H1 (cell line): Measurements from ENCODE around the gene SPAG8. TPM values are rescaled to one million over a fixed set of nuclear protein-coding genes. Genes with fewer than 3 reads are reported as not detected.

Source experiments
- CTCF ChIA-PET: fragments of 300-600 bp; sonication (Branson Sonifier 250); formaldehyde crosslinking; loops from one replicate; lab custom pipeline; 2021; ENCODE audit not compliant: partially characterized antibody; lab: Charles Lee
- POLR2A ChIA-PET: fragments of 300-600 bp; sonication (Branson Sonifier 250); formaldehyde crosslinking; loops from one replicate; lab custom pipeline; 2021; ENCODE audit warnings: inconsistent platforms; ENCODE audit not compliant: partially characterized antibody; lab: Charles Lee
- DNase-seq, 2 experiments: peaks; one replicate each; pipeline versions ENCODE4 v3.0.0 to v3.0.0-alpha.2; 2010 to 2022; ENCODE audit warnings: low spot score in 2 of 2, low read depth in 1 of 2, mixed read lengths in 1 of 2
- FAIRE-seq: peaks from 2 replicates; lab custom pipeline; 2011; peaks lifted over from hg19 to GRCh38; lab: Jason Lieb, UNC
- H2AFZ ChIP-seq: 2 replicates; pipeline ENCODE4 v1.8.1; 2012; ENCODE audit warnings: low read length, inconsistent platforms
- H2AK5ac ChIP-seq: 2 replicates; pipeline ENCODE4 v1.6.1; 2013; ENCODE audit warnings: low read depth, low read length
- H2BK120ac ChIP-seq: replicated peaks from 2 replicates; pipeline ENCODE3; 2013; ENCODE audit warnings: low read depth, low read length, inconsistent platforms
- H2BK12ac ChIP-seq: 2 replicates; pipeline ENCODE4 v1.6.1; 2013; ENCODE audit warnings: low read depth, low read length
- H2BK15ac ChIP-seq: 2 replicates; pipeline ENCODE4 v1.6.1; 2013; ENCODE audit warnings: low read length
- H2BK20ac ChIP-seq: 2 replicates; pipeline ENCODE4 v1.6.1; 2013; ENCODE audit warnings: low read length
- H2BK5ac ChIP-seq: 2 replicates; pipeline ENCODE4 v1.6.1; 2013; ENCODE audit warnings: low read depth, low read length
- H3K14ac ChIP-seq: 2 replicates; pipeline ENCODE4 v1.6.1; 2013; ENCODE audit warnings: inconsistent platforms; ENCODE audit not compliant: insufficient read length
- H3K18ac ChIP-seq: 2 replicates; pipeline ENCODE4 v1.6.1; 2013; ENCODE audit warnings: low read length; ENCODE audit errors: extremely low read depth
- H3K23ac ChIP-seq: 2 replicates; pipeline ENCODE4 v1.6.1; 2013; ENCODE audit warnings: inconsistent platforms; ENCODE audit not compliant: insufficient read length
- H3K23me2 ChIP-seq: 2 replicates; pipeline ENCODE4 v1.6.1; 2013; ENCODE audit warnings: low read depth, low read length
- H3K27ac ChIP-seq: 2 replicates; pipeline ENCODE4 v1.6.1; 2011; ENCODE audit warnings: low read depth, low read length, inconsistent platforms
- H3K27me3 ChIP-seq, 4 experiments: replicated peaks in 1 of 4; 1 replicate in 1 of 4; 2 replicates in 3 of 4; pipeline versions ENCODE4 v1.6.1 to v1.8.1; 2011 to 2013; ENCODE audit warnings: low read length in 3 of 4, mild to moderate bottlenecking in 3 of 4, inconsistent platforms in 2 of 4, mixed read lengths in 2 of 4, moderate library complexity in 1 of 4; ENCODE audit not compliant: control insufficient read depth in 3 of 4, insufficient read depth in 3 of 4; ENCODE audit errors: extremely low read depth in 1 of 4
- H3K36me3 ChIP-seq, 4 experiments: 2 replicates each; pipeline versions ENCODE4 v1.6.1 to v1.8.1; 2011 to 2013; ENCODE audit warnings: mild to moderate bottlenecking in 4 of 4, low read length in 3 of 4, moderate library complexity in 2 of 4, control low read depth in 1 of 4, inconsistent platforms in 1 of 4; ENCODE audit not compliant: insufficient read depth in 4 of 4, control insufficient read depth in 2 of 4
- H3K4ac ChIP-seq: replicated peaks from 2 replicates; pipeline ENCODE3; 2013; ENCODE audit warnings: low read length, low read depth, mixed read lengths, inconsistent platforms; ENCODE audit not compliant: insufficient read length
- H3K4me1 ChIP-seq, 4 experiments: replicated peaks in 1 of 4; 1 replicate in 1 of 4; 2 replicates in 3 of 4; pipeline versions ENCODE4 v1.6.1 to v1.8.1; 2011 to 2013; ENCODE audit warnings: low read length in 3 of 4, inconsistent platforms in 2 of 4, mixed read lengths in 1 of 4; ENCODE audit not compliant: insufficient read depth in 4 of 4, control insufficient read depth in 3 of 4
- H3K4me2 ChIP-seq, 2 experiments: 2 replicates each; pipeline versions ENCODE4 v1.6.1 to v1.8.1; 2011 to 2013; ENCODE audit warnings: low read depth in 2 of 2, low read length in 2 of 2, control low read depth in 1 of 2, inconsistent platforms in 1 of 2, mild to moderate bottlenecking in 1 of 2; ENCODE audit not compliant: insufficient read depth in 1 of 2
- H3K4me3 ChIP-seq, 4 experiments: fragments of 200-600, 300-600 bp in 1 of 4; sonication (generic), shearing (Covaris generic), sonication (Bioruptor Twin) in 1 of 4; 2 replicates each; pipeline versions ENCODE4 v1.5.1 to v1.8.1; 2011 to 2016; ENCODE audit warnings: low read length in 4 of 4, low read depth in 3 of 4, control low read depth in 2 of 4, inconsistent platforms in 2 of 4, mild to moderate bottlenecking in 2 of 4, mixed read lengths in 1 of 4, moderate library complexity in 1 of 4; ENCODE audit not compliant: insufficient read depth in 2 of 4; ENCODE audit errors: extremely low read depth in 1 of 4
- H3K56ac ChIP-seq: replicated peaks from 2 replicates; pipeline ENCODE3; 2013; ENCODE audit warnings: low read depth, mild to moderate bottlenecking, mixed read lengths, low read length, inconsistent platforms; ENCODE audit not compliant: insufficient read length
- H3K79me1 ChIP-seq: 2 replicates; pipeline ENCODE4 v1.6.1; 2013; ENCODE audit warnings: low read depth, low read length, control low read depth
- H3K79me2 ChIP-seq, 2 experiments: 2 replicates each; pipeline versions ENCODE4 v1.6.1 to v1.8.1; 2012 to 2013; ENCODE audit warnings: low read length in 2 of 2, mild to moderate bottlenecking in 2 of 2, inconsistent platforms in 1 of 2; ENCODE audit not compliant: insufficient read depth in 2 of 2, control insufficient read depth in 1 of 2
- H3K9ac ChIP-seq, 4 experiments: replicated peaks in 1 of 4; 1 replicate in 1 of 4; 2 replicates in 3 of 4; pipeline versions ENCODE4 v1.6.1 to v1.8.1; 2011 to 2013; ENCODE audit warnings: low read depth in 3 of 4, low read length in 3 of 4, control low read depth in 2 of 4, mild to moderate bottlenecking in 2 of 4, moderate library complexity in 2 of 4, inconsistent platforms in 1 of 4; ENCODE audit errors: extremely low read depth in 1 of 4
- H3K9me3 ChIP-seq, 2 experiments: 2 replicates each; pipeline versions ENCODE4 v1.6.1 to v1.8.1; 2012 to 2013; ENCODE audit warnings: mild to moderate bottlenecking in 2 of 2, moderate library complexity in 2 of 2, control low read depth in 1 of 2, inconsistent platforms in 1 of 2, low read depth in 1 of 2, low read length in 1 of 2, mixed read lengths in 1 of 2; ENCODE audit not compliant: insufficient read depth in 2 of 2
- H4K20me1 ChIP-seq, 2 experiments: replicated peaks in 1 of 2; 2 replicates each; pipeline versions ENCODE3 to v1.8.1; 2011 to 2013; ENCODE audit warnings: inconsistent platforms in 2 of 2, low read length in 2 of 2, mild to moderate bottlenecking in 1 of 2; ENCODE audit not compliant: insufficient read depth in 2 of 2, control insufficient read depth in 1 of 2
- H4K5ac ChIP-seq: 2 replicates; pipeline ENCODE4 v1.6.1; 2013; ENCODE audit warnings: low read length, low read depth, mixed read lengths, inconsistent platforms; ENCODE audit not compliant: insufficient read length
- H4K8ac ChIP-seq: 2 replicates; pipeline ENCODE4 v1.8.0; 2013; ENCODE audit warnings: mild to moderate bottlenecking, moderate library complexity, low read length, inconsistent platforms; ENCODE audit not compliant: insufficient read depth; ENCODE audit errors: extremely low read depth
- H4K91ac ChIP-seq: replicated peaks from 2 replicates; pipeline ENCODE3; 2013; ENCODE audit warnings: low read length, mixed read lengths, inconsistent platforms; ENCODE audit not compliant: insufficient read length
- ASH2L ChIP-seq: fragments of 200-600, 300-600 bp; sonication (generic); IDR thresholded peaks from one replicate; pipeline ENCODE4 v1.7.1; 2017; ENCODE audit warnings: low read length
- CBX5 ChIP-seq: fragments of 300-800, 300-1000 bp; sonication (generic); IDR thresholded peaks from 2 replicates; pipeline ENCODE4 v1.7.1; 2016; ENCODE audit warnings: antibody characterized with exemption, low read length, low read depth
- CHD1 ChIP-seq: IDR thresholded peaks from 2 replicates; pipeline ENCODE4 v1.6.1; 2012; ENCODE audit warnings: low read depth, low read length, improper control_type of control experiment
- KDM4A ChIP-seq: IDR thresholded peaks from one replicate; pipeline ENCODE4 v1.7.1; 2012; ENCODE audit warnings: low read depth, mild to moderate bottlenecking, moderate library complexity, low read length, inconsistent platforms; ENCODE audit not compliant: severe bottlenecking
- RBBP5 ChIP-seq: IDR thresholded peaks from 2 replicates; pipeline ENCODE4 v1.7.1; 2012; ENCODE audit warnings: low read depth, mild to moderate bottlenecking, inconsistent platforms, low read length, moderate library complexity, borderline replicate concordance
- RXRA ChIP-seq: IDR thresholded peaks from 2 replicates; pipeline ENCODE4 v1.6.1; 2011; ENCODE audit warnings: low read depth, mild to moderate bottlenecking, low read length, moderate library complexity; ENCODE audit not compliant: insufficient read depth
- SIRT6 ChIP-seq: IDR thresholded peaks from one replicate; pipeline ENCODE4 v1.7.1; 2012; ENCODE audit warnings: low read length, inconsistent platforms
- TCF12 ChIP-seq: IDR thresholded peaks from 2 replicates; pipeline ENCODE4 v1.6.1; 2011; ENCODE audit warnings: low read depth, mild to moderate bottlenecking, low read length
- WGBS, 2 experiments: shearing (Covaris generic) in 1 of 2; methylation state at CpG; one replicate each; pipeline versions ENCODE4 v1.1.6 to v1.1.7; 2013 to 2015; ENCODE audit warnings: low lambda C conversion rate in 2 of 2, mixed read lengths in 2 of 2, inconsistent platforms in 1 of 2, low coverage in 1 of 2, missing lambda C conversion rate in 1 of 2; ENCODE audit not compliant: insufficient replicate concordance in 2 of 2, insufficient coverage in 1 of 2, insufficient read length in 1 of 2; ENCODE audit errors: extremely low coverage in 1 of 2, missing lambda C conversion rate in 1 of 2; 5-methylcytosine and 5-hydroxymethylcytosine counted together
- polyA plus RNA-seq, 7 experiments: library from polyadenylated mRNA; depleted of rRNA in 3 of 7; stranded (reverse) in 5 of 7; unstranded in 2 of 7; fragments of >200 nt in 5 of 7; fragments of 200-250 nt in 2 of 7; gene quantifications; 1 replicate in 5 of 7; 2 replicates in 1 of 7; 4 replicates in 1 of 7; pipeline versions ENCODE4 v1.2.1 to v1.2.3, GENCODE V29; 2011 to 2013; ENCODE audit warnings: missing spikeins in 2 of 7, mixed read lengths in 2 of 7
- total RNA-seq: library from RNA; stranded (reverse); fragmentation: NEBNext Ultra II Directional; extraction: Animal tissue kit (Norgen Biotek cat#: 25700); gene quantifications from 2 replicates; pipeline ENCODE4 v1.2.1, GENCODE V29; 2021
- TF ChIP-seq, protein P1 (sequence below), 3 experiments: IDR thresholded peaks; 1 replicate in 2 of 3; 2 replicates in 1 of 3; pipeline versions ENCODE4 v1.5.1 to v1.6.1; 2011; ENCODE audit warnings: low read length in 3 of 3, mild to moderate bottlenecking in 3 of 3, inconsistent platforms in 2 of 3, low read depth in 1 of 3, moderate library complexity in 1 of 3; ENCODE audit not compliant: insufficient read depth in 1 of 3; ENCODE audit errors: control extremely low read depth in 1 of 3

The SPAG8 gene
- total and polyA plus RNA-seq, 2 of the 8 experiments (the other 6 are each of a cell fraction or from before 2014, with no cell fraction given), result 0.37 to 0.44 TPM

DNA sequence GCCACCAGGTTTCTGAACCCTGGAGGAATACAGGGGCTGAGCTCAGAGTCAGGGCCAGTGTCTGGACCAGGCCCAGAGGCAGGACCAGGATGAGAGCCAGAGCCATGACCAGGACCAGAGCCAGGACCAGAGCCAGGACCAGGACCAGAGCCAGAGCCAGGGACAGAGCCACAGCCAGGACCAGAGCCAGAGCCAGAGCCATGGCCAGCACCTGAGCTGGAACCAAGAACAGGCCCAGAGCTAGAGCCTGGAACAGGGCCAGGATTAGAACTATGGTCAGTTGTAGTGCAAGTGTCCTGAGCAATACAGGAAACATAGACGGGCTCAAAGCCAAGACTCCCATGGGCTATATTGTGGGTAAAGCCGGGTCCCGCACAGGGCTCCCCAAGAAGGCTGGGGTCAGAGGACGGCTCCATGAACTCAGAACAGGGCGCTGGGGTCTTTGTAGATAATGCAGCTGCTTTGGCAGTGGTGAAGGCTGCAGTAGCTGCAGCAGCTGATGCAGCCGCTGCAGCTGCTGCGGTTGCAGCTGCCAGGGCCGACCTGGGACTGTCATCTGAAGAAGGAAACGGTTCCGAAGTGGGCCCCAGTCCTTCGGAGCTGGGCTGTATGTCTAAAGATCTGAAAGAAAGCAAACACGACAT, 559 bp downstream of the SPAG8 start:
- Histone ChIP-seq H3K9me3 (no peaks in the 10 kb centered on the region), H2BK20ac (no peak overlapping the region), H2AFZ (0 out of 2 replicates have a peak overlapping the region, but pooled peaks have one; percentile 10), H4K20me1 (peaks cover 0 to 2% of the 10 kb centered on the region in 2 experiments), H3K4ac (no peak overlapping the region), H3K79me2 (no peaks in the 10 kb centered on the region), H2AK5ac (no peak overlapping the region), H3K4me2 (peak overlapping the region; percentile 88 to 90), H2BK5ac (no peak overlapping the region), H3K56ac (no peak overlapping the region), H3K27ac (no peak overlapping the region), H3K23me2 (peaks cover 4% of the 10 kb centered on the region), H3K36me3 (peaks cover 0 to 4% (median 0%) of the 10 kb centered on the region in 4 experiments; a peak in 2 of 8 replicates), H3K4me3 (peak overlapping the region; percentile 42 to 65 (median 54); a peak in 7 of 8 replicates), H3K14ac (no peak overlapping the region), H3K23ac (no peak overlapping the region), H2BK120ac (no peak overlapping the region), H3K18ac (no peak overlapping the region), H4K91ac (no peak overlapping the region), H3K9ac (peak overlapping the region in 1 of 4 experiments; percentile 20; a peak in 1 of 7 replicates), H4K8ac (no peak overlapping the region; the same call in 1 of the 2 replicates), H2BK12ac (no peak overlapping the region), H2BK15ac (no peak overlapping the region), H3K27me3 (peaks cover 0 to 3% (median 2%) of the 10 kb centered on the region in 4 experiments; a peak in 1 of 7 replicates), H3K4me1 (peaks cover 0 to 7% (median 4%) of the 10 kb centered on the region in 4 experiments; a peak in 6 of 7 replicates), H3K79me1 (no peaks in the 10 kb centered on the region), H4K5ac (no peak overlapping the region)
- POLR2A ChIA-PET, result interaction anchor here (0.7 to 4.5 kb wide), 9 partner anchors 8 to 83 kb away, joined by 3 to 38 read pairs (median 3); partner anchors contain the start of genes CREB3, FAM221B, NPR2 and TLN1
- WGBS, 2 experiments, result 48% methylated on average over 12 of the region's 12 CpGs; no CpG with 5 or more reads in 1 of the 2 experiments
- CTCF ChIA-PET, result interaction anchor here (0.6 to 6.2 kb wide), 16 partner anchors 11 to 260 kb away, joined by 3 to 115 read pairs (median 4); partner anchors contain the start of genes CCDC107, FAM221B, MSMP and NPR2
- DNase-seq (no peak), FAIRE-seq (no peak)
- TF ChIP-seq TCF12 (no peak), RBBP5 (no peak), CHD1 (no peak), SIRT6 (no peak), RXRA (no peak), KDM4A (no peak), ASH2L (no peak), CBX5 (no peak)
- TF ChIP-seq, protein P1, sequence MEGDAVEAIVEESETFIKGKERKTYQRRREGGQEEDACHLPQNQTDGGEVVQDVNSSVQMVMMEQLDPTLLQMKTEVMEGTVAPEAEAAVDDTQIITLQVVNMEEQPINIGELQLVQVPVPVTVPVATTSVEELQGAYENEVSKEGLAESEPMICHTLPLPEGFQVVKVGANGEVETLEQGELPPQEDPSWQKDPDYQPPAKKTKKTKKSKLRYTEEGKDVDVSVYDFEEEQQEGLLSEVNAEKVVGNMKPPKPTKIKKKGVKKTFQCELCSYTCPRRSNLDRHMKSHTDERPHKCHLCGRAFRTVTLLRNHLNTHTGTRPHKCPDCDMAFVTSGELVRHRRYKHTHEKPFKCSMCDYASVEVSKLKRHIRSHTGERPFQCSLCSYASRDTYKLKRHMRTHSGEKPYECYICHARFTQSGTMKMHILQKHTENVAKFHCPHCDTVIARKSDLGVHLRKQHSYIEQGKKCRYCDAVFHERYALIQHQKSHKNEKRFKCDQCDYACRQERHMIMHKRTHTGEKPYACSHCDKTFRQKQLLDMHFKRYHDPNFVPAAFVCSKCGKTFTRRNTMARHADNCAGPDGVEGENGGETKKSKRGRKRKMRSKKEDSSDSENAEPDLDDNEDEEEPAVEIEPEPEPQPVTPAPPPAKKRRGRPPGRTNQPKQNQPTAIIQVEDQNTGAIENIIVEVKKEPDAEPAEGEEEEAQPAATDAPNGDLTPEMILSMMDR (IDR thresholded peaks at IDR 0.05; ENCODE audit: control extremely low read depth in 1 of 3, insufficient read depth in 1 of 3, low read depth in 1 of 3, low read length in 3 of 3), result no peak
